IMR-90 (cell line): ENCODE measurements around the gene ABHD5. TPM values are rescaled to one million over a fixed set of nuclear protein-coding genes. Genes with fewer than 3 reads are reported as not detected.

Experiments
- ATAC-seq: fragments of 200-7000 bp; cut with Tn5 transposase; 2 replicates; pipeline ENCODE4 v1.9.1; 2020; ENCODE audit warnings: low read depth, mild to moderate bottlenecking, moderate library complexity
- BruUV-seq: library from RNA; stranded (reverse); fragments of 400-500 nt; replicated peaks from 2 replicates; lab custom pipeline; 2021; lab: Mats Ljungman, UMichigan
- CTCF ChIA-PET: fragments of 300-600 bp; formaldehyde crosslinking; extraction: SDS; loops from one replicate; lab custom pipeline; 2021; ENCODE audit warnings: antibody characterized with exemption; lab: Yijun Ruan, JAX
- POLR2A ChIA-PET: fragments of 300-600 bp; sonication (Branson Sonifier 250); formaldehyde crosslinking; loops from one replicate; lab custom pipeline; 2022; ENCODE audit warnings: antibody characterized with exemption; ENCODE audit not compliant: unreplicated experiment; lab: Charles Lee
- DNase-seq: peaks from one replicate; pipeline ENCODE4 v3.0.0; 2013
- H2AFZ ChIP-seq: replicated peaks from 2 replicates; pipeline ENCODE3; 2013; ENCODE audit warnings: low read length, mild to moderate bottlenecking; ENCODE audit not compliant: poor library complexity
- H2AK5ac ChIP-seq: 2 replicates; pipeline ENCODE4 v1.6.1; 2013; ENCODE audit warnings: low read depth, low read length, inconsistent platforms
- H2AK9ac ChIP-seq: replicated peaks from 2 replicates; pipeline ENCODE3; 2013; ENCODE audit warnings: mild to moderate bottlenecking, low read depth, low read length, moderate library complexity; ENCODE audit not compliant: poor library complexity
- H2BK120ac ChIP-seq: 2 replicates; pipeline ENCODE4 v1.6.1; 2013; ENCODE audit warnings: low read depth, low read length, inconsistent platforms
- H2BK15ac ChIP-seq: 3 replicates; pipeline ENCODE4 v1.6.1; 2013; ENCODE audit warnings: low read depth, low read length, inconsistent platforms
- H2BK20ac ChIP-seq: 2 replicates; pipeline ENCODE4 v1.6.1; 2013; ENCODE audit warnings: low read depth, mild to moderate bottlenecking, inconsistent platforms, low read length, moderate library complexity
- H2BK5ac ChIP-seq: 2 replicates; pipeline ENCODE4 v1.6.1; 2013; ENCODE audit warnings: mild to moderate bottlenecking, low read depth, low read length, inconsistent platforms; ENCODE audit not compliant: poor library complexity, severe bottlenecking
- H3K14ac ChIP-seq: replicated peaks from 2 replicates; pipeline ENCODE4 v1.6.1; 2013; ENCODE audit warnings: low read depth, low read length, inconsistent platforms
- H3K18ac ChIP-seq: 2 replicates; pipeline ENCODE4 v1.6.1; 2013; ENCODE audit warnings: low read depth, low read length, control low read depth
- H3K23ac ChIP-seq: 2 replicates; pipeline ENCODE4 v1.6.1; 2013; ENCODE audit warnings: low read depth, low read length, inconsistent platforms
- H3K27ac ChIP-seq: 2 replicates; pipeline ENCODE4 v1.5.1; 2013; ENCODE audit warnings: mild to moderate bottlenecking, control low read depth, low read length; ENCODE audit not compliant: insufficient read depth
- H3K27me3 ChIP-seq: 2 replicates; pipeline ENCODE4 v1.6.1; 2013; ENCODE audit warnings: low read length; ENCODE audit not compliant: control insufficient read depth, insufficient read depth
- H3K36me3 ChIP-seq: 2 replicates; pipeline ENCODE4 v1.6.1; 2013; ENCODE audit warnings: low read length, mixed read lengths; ENCODE audit not compliant: control insufficient read depth, insufficient read depth
- H3K4ac ChIP-seq: 2 replicates; pipeline ENCODE4 v1.6.1; 2013; ENCODE audit warnings: low read depth, low read length, inconsistent platforms
- H3K4me1 ChIP-seq: 2 replicates; pipeline ENCODE4 v1.6.1; 2013; ENCODE audit warnings: low read length, mixed read lengths; ENCODE audit not compliant: control insufficient read depth, insufficient read depth
- H3K4me2 ChIP-seq: 2 replicates; pipeline ENCODE4 v1.6.1; 2013; ENCODE audit warnings: low read depth, mild to moderate bottlenecking, control low read depth, low read length, moderate library complexity
- H3K4me3 ChIP-seq: 2 replicates; pipeline ENCODE4 v1.5.1; 2013; ENCODE audit warnings: low read depth, mild to moderate bottlenecking, control low read depth, low read length, moderate library complexity; ENCODE audit not compliant: insufficient read depth
- H3K56ac ChIP-seq: 2 replicates; pipeline ENCODE4 v1.6.1; 2013; ENCODE audit warnings: low read length, inconsistent platforms; ENCODE audit not compliant: insufficient read depth; ENCODE audit errors: extremely low read depth
- H3K79me1 ChIP-seq, 2 experiments: 2 replicates each; pipeline ENCODE4 v1.6.1; 2013; ENCODE audit warnings: low read length in 2 of 2, inconsistent platforms in 1 of 2, low read depth in 1 of 2
- H3K9ac ChIP-seq: 2 replicates; pipeline ENCODE4 v1.6.1; 2013; ENCODE audit warnings: low read depth, low read length, control low read depth
- H3K9me1 ChIP-seq: 2 replicates; pipeline ENCODE4 v1.6.1; 2013; ENCODE audit warnings: low read length, inconsistent platforms; ENCODE audit not compliant: insufficient read depth
- H3K9me3 ChIP-seq: 2 replicates; pipeline ENCODE4 v1.6.1; 2013; ENCODE audit warnings: low read length; ENCODE audit not compliant: control insufficient read depth, insufficient read depth
- H4K20me1 ChIP-seq: 2 replicates; pipeline ENCODE4 v1.6.1; 2013; ENCODE audit warnings: low read length, inconsistent platforms; ENCODE audit not compliant: insufficient read depth
- H4K5ac ChIP-seq: 2 replicates; pipeline ENCODE4 v1.6.1; 2013; ENCODE audit warnings: mild to moderate bottlenecking, low read depth, low read length, control low read depth
- H4K8ac ChIP-seq, 2 experiments: 2 replicates each; pipeline ENCODE4 v1.6.1; 2013; ENCODE audit warnings: low read depth in 2 of 2, low read length in 2 of 2, control low read depth in 1 of 2, inconsistent platforms in 1 of 2
- H4K91ac ChIP-seq: 2 replicates; pipeline ENCODE4 v1.6.1; 2013; ENCODE audit warnings: low read depth, low read length, inconsistent platforms; ENCODE audit not compliant: insufficient read depth
- BHLHE40 ChIP-seq: fragments of 150-350 bp; IDR thresholded peaks from 2 replicates; pipeline ENCODE4 v1.6.1; 2016; ENCODE audit warnings: mild to moderate bottlenecking, low read depth, low read length
- CEBPB ChIP-seq: IDR thresholded peaks from 2 replicates; pipeline ENCODE4 v1.6.1; 2012; ENCODE audit warnings: low read depth, low read length, improper control_type of control experiment
- FOS ChIP-seq: fragments of 150-350 bp; IDR thresholded peaks from 2 replicates; pipeline ENCODE4 v1.6.1; 2016; ENCODE audit warnings: low read depth, low read length
- MAZ ChIP-seq: IDR thresholded peaks from 2 replicates; pipeline ENCODE4 v1.6.1; 2012; ENCODE audit warnings: low read depth, mild to moderate bottlenecking, low read length, improper control_type of control experiment, moderate library complexity, borderline replicate concordance
- MXI1 ChIP-seq: IDR thresholded peaks from 2 replicates; pipeline ENCODE4 v1.6.1; 2012; ENCODE audit warnings: low read depth, mild to moderate bottlenecking, low read length, moderate library complexity, borderline replicate concordance
- NFE2L2 ChIP-seq: fragments of 150-350 bp; IDR thresholded peaks from 2 replicates; pipeline ENCODE4 v1.6.1; 2016; ENCODE audit warnings: low read depth, mild to moderate bottlenecking, low read length
- POLR2A ChIP-seq: IDR thresholded peaks from 2 replicates; pipeline ENCODE4 v1.6.1; 2012; ENCODE audit warnings: mild to moderate bottlenecking, low read depth, low read length
- RCOR1 ChIP-seq: IDR thresholded peaks from 2 replicates; pipeline ENCODE4 v1.6.1; 2012; ENCODE audit warnings: mild to moderate bottlenecking, low read length, improper control_type of control experiment; ENCODE audit not compliant: insufficient replicate concordance
- RFX5 ChIP-seq: IDR thresholded peaks from 2 replicates; pipeline ENCODE4 v1.8.0; 2012; ENCODE audit warnings: low read depth, mild to moderate bottlenecking, low read length, moderate library complexity
- WGBS, 2 experiments: methylation state at CpG; one replicate each; pipeline versions ENCODE4 v1.1.5 to v1.1.7; 2013; ENCODE audit warnings: missing lambda C conversion rate in 2 of 2; ENCODE audit not compliant: insufficient read length in 1 of 2; ENCODE audit errors: extremely low coverage in 2 of 2; 5-methylcytosine and 5-hydroxymethylcytosine counted together
- dilution Hi-C: fragments of 300-500 bp; cut with HindIII; formaldehyde crosslinking; loops from one replicate; pipeline ENCODE4 v1.14.3; 2018; ENCODE audit warnings: low sequenced_read_pairs; ENCODE audit not compliant: unreplicated experiment
- in situ Hi-C: fragments of 300-500 bp; cut with MboI; formaldehyde crosslinking; loops from 3 replicates; pipeline ENCODE4 v1.14.3; 2019; ENCODE audit warnings: low sequenced_read_pairs, inconsistent platforms, mixed read lengths
- intact Hi-C: fragments of 100-400 bp; cut with micrococcal nuclease; formaldehyde crosslinking; loops from 2 replicates; pipeline ENCODE4 v1.10.0; 2022
- polyA plus RNA-seq, 3 experiments: library from polyadenylated mRNA; depleted of rRNA; stranded (reverse); fragments of >200 nt; gene quantifications; 2 replicates each; pipeline ENCODE4 v1.2.3, GENCODE V29; 2012; ENCODE audit warnings: low replicate concordance in 1 of 3
- total RNA-seq: library from RNA; depleted of rRNA; stranded (reverse); fragments of >200 nt; gene quantifications from 2 replicates; pipeline ENCODE4 v1.2.3, GENCODE V29; 2012
- TF ChIP-seq, protein P1 (sequence below): conservative IDR thresholded peaks from 2 replicates; pipeline ENCODE4 v1.5.1; 2012; ENCODE audit warnings: mild to moderate bottlenecking, low read depth, low read length, improper control_type of control experiment
- TF ChIP-seq, protein P2 (sequence below): fragments of 150-350 bp; IDR thresholded peaks from 2 replicates; pipeline ENCODE4 v1.6.1; 2016; ENCODE audit warnings: low read depth, mild to moderate bottlenecking, low read length, moderate library complexity, borderline replicate concordance
- TF ChIP-seq, protein P3 (sequence below): fragments of 150-350 bp; IDR thresholded peaks from 2 replicates; pipeline ENCODE4 v1.6.1; 2017; ENCODE audit warnings: mild to moderate bottlenecking, antibody characterized with exemption, low read length, low read depth

The ABHD5 gene
- total and polyA plus RNA-seq, 2 of the 4 experiments (the other 2 are of a cell fraction): 15.8 to 33.2 TPM

DNA sequence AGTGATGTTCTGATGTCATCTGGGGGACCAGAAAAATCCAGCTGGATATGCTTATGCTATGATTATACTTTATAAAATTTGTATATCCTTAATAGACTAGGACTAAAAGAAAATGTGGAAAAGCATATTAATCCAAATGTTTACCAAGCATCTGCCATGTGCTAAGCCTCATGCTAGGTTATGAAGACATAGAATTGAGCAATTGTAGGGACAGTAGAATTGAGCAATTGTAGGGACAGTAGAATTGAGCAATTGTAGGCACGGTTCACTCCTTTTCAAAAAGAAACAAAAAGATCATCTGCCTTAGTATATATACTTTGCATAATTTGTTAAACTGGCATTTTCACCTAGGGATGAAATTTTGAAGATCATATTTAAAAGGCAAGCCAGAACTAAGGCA, 18.3 kb downstream of the ABHD5 start:
- Histone ChIP-seq H3K9me1 (0 out of 2 replicates have a peak, but pooled peaks cover 3% of the 10 kb centered on the region), H3K4me3 (no peak overlapping the region), H2BK15ac (0 out of 3 replicates have a peak overlapping the region, but pooled peaks have one; percentile 13), H2AFZ (no peak overlapping the region), H3K56ac (no peak overlapping the region; the same call in 1 of the 2 replicates), H3K36me3 (peaks cover 29% of the 10 kb centered on the region), H4K91ac (peak overlapping the region; percentile 46; the same call in 1 of the 2 replicates), H4K8ac (no peak overlapping the region; a peak in 1 of 4 replicates), H3K27ac (peak overlapping the region; percentile 89; the same call in 1 of the 2 replicates), H2BK5ac (peak overlapping the region; percentile 71), H2AK5ac (no peak overlapping the region), H3K14ac (no peak overlapping the region), H3K9ac (peak overlapping the region; percentile 36; the same call in 1 of the 2 replicates), H4K20me1 (no peaks in the 10 kb centered on the region), H2BK20ac (peak overlapping the region; percentile 36; the same call in 1 of the 2 replicates), H3K27me3 (no peaks in the 10 kb centered on the region), H3K9me3 (no peaks in the 10 kb centered on the region), H2AK9ac (no peak overlapping the region), H3K23ac (no peak overlapping the region), H2BK120ac (peak overlapping the region; percentile 18), H3K18ac (peak overlapping the region; percentile 94), H3K79me1 (peaks cover 6 to 10% of the 10 kb centered on the region in 2 experiments; a peak in 1 of 4 replicates), H3K4me1 (peaks cover 11% of the 10 kb centered on the region), H3K4ac (peak overlapping the region; percentile 32; the same call in 1 of the 2 replicates), H3K4me2 (peak overlapping the region; percentile 65; the same call in 1 of the 2 replicates), H4K5ac (peak overlapping the region; percentile 78; the same call in 1 of the 2 replicates)
- WGBS, 2 experiments: no CpG with 5 or more reads among the region's 1 CpG
- in situ Hi-C loops (no loop called here), dilution Hi-C loops (no loop called here), intact Hi-C loops (no loop called here)
- ATAC-seq (peak; percentile 52), DNase-seq (peak; percentile 81)
- no TSS peak for BruUV-seq
- CTCF ChIA-PET: no interaction called here
- POLR2A ChIA-PET: no interaction called here
- peak; percentile 86 for TF ChIP-seq BHLHE40
- TF ChIP-seq FOS: peak; percentile 19; the same call in 1 of the 2 replicates
- TF ChIP-seq, protein P1, sequence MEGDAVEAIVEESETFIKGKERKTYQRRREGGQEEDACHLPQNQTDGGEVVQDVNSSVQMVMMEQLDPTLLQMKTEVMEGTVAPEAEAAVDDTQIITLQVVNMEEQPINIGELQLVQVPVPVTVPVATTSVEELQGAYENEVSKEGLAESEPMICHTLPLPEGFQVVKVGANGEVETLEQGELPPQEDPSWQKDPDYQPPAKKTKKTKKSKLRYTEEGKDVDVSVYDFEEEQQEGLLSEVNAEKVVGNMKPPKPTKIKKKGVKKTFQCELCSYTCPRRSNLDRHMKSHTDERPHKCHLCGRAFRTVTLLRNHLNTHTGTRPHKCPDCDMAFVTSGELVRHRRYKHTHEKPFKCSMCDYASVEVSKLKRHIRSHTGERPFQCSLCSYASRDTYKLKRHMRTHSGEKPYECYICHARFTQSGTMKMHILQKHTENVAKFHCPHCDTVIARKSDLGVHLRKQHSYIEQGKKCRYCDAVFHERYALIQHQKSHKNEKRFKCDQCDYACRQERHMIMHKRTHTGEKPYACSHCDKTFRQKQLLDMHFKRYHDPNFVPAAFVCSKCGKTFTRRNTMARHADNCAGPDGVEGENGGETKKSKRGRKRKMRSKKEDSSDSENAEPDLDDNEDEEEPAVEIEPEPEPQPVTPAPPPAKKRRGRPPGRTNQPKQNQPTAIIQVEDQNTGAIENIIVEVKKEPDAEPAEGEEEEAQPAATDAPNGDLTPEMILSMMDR: no peak
- TF ChIP-seq CEBPB: peak; percentile 99
- no peak; the same call in 1 of the 2 replicates for TF ChIP-seq NFE2L2
- TF ChIP-seq, protein P2, sequence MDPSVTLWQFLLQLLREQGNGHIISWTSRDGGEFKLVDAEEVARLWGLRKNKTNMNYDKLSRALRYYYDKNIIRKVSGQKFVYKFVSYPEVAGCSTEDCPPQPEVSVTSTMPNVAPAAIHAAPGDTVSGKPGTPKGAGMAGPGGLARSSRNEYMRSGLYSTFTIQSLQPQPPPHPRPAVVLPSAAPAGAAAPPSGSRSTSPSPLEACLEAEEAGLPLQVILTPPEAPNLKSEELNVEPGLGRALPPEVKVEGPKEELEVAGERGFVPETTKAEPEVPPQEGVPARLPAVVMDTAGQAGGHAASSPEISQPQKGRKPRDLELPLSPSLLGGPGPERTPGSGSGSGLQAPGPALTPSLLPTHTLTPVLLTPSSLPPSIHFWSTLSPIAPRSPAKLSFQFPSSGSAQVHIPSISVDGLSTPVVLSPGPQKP: no peak
- TF ChIP-seq POLR2A: no peak
- no peak for TF ChIP-seq MAZ
- TF ChIP-seq RFX5: no peak
- peak; percentile 91 for TF ChIP-seq MXI1
- TF ChIP-seq, protein P3, sequence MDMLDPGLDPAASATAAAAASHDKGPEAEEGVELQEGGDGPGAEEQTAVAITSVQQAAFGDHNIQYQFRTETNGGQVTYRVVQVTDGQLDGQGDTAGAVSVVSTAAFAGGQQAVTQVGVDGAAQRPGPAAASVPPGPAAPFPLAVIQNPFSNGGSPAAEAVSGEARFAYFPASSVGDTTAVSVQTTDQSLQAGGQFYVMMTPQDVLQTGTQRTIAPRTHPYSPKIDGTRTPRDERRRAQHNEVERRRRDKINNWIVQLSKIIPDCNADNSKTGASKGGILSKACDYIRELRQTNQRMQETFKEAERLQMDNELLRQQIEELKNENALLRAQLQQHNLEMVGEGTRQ: no peak
- no peak for TF ChIP-seq RCOR1
